GM12891 (cell line): ENCODE measurements around the gene ZNF493.

Experiments
- POLR2A ChIP-seq: IDR thresholded peaks from 2 replicates; pipeline ENCODE4 v1.6.1; 2011; ENCODE audit warnings: low read depth, low read length, control low read depth
- POLR2AphosphoS5 ChIP-seq: IDR thresholded peaks from 2 replicates; pipeline ENCODE4 v1.6.1; 2011; ENCODE audit warnings: low read depth, low read length, control low read depth

DNA sequence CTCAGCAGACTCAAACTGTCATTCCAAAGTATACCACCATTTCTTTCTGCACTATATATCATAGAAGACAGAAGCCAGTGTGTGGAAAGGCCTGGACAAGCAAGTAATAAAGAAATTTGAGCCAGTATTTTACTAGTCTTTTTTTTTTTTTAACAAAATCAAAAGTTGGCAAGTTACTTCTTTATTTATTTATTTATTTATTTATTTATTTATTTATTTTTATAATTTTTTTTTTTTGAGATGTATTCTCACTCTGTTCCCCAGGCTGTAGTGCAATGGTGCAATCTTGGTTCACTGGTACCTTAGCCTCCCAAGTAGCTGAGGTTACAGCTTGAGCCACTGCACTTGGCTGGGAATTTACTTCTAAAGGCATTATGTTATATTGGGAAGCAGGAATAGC, 25.3 kb downstream of the ZNF493 start:
- TF ChIP-seq POLR2A, result no peak
- no peak for TF ChIP-seq POLR2AphosphoS5
